A673 (cell line): ENCODE data around the gene SCYGR3. TPM values are rescaled to one million over a fixed set of nuclear protein-coding genes. Genes with fewer than 3 reads are reported as not detected.

Experiments
- BruUV-seq: library from RNA; stranded (reverse); fragments of 400-500 nt; replicated peaks from 2 replicates; lab custom pipeline; 2021; lab: Mats Ljungman, UMichigan
- CTCF ChIA-PET: fragments of 300-600 bp; sonication (Branson Sonifier 250); formaldehyde crosslinking; loops from one replicate; lab custom pipeline; 2022; ENCODE audit warnings: antibody characterized with exemption; lab: Charles Lee
- POLR2A ChIA-PET: fragments of 300-600 bp; sonication (Branson Sonifier 250); formaldehyde crosslinking; loops from one replicate; lab custom pipeline; 2022; ENCODE audit warnings: antibody characterized with exemption; ENCODE audit not compliant: low non-redundant PET; lab: Charles Lee
- DNase-seq: peaks from one replicate; pipeline ENCODE4 v3.0.0-alpha.2; 2015; ENCODE audit warnings: low spot score
- H3K27ac ChIP-seq: fragments of 200-600 bp; sonication (generic); 2 replicates; pipeline ENCODE4 v1.5.1; 2016; ENCODE audit warnings: mixed run types, low read depth, mild to moderate bottlenecking, mixed read lengths, antibody characterized with exemption, low read length; ENCODE audit not compliant: poor library complexity, severe bottlenecking
- H3K27me3 ChIP-seq: fragments of 200-600 bp; sonication (generic); replicated peaks from 2 replicates; pipeline ENCODE4 v1.6.1; 2017; ENCODE audit warnings: mixed run types, low read depth, mild to moderate bottlenecking, mixed read lengths, antibody characterized with exemption, low read length; ENCODE audit not compliant: insufficient read depth, poor library complexity
- H3K36me3 ChIP-seq: fragments of 200-600 bp; sonication (generic); 2 replicates; pipeline ENCODE4 v1.6.1; 2016; ENCODE audit warnings: mixed run types, mild to moderate bottlenecking, mixed read lengths, antibody characterized with exemption, low read length; ENCODE audit not compliant: insufficient read depth, poor library complexity, severe bottlenecking
- H3K4me1 ChIP-seq: fragments of 200-600 bp; sonication (generic); 2 replicates; pipeline ENCODE4 v1.6.1; 2017; ENCODE audit warnings: mixed run types, mild to moderate bottlenecking, mixed read lengths, antibody characterized with exemption, low read length; ENCODE audit not compliant: insufficient read depth, poor library complexity, severe bottlenecking
- H3K4me3 ChIP-seq: fragments of 200-600 bp; sonication (generic); 2 replicates; pipeline ENCODE4 v1.5.1; 2016; ENCODE audit warnings: low read depth, mixed run types, mild to moderate bottlenecking, mixed read lengths, low read length; ENCODE audit not compliant: poor library complexity, severe bottlenecking
- H3K9me3 ChIP-seq: fragments of 200-600 bp; sonication (generic); 2 replicates; pipeline ENCODE4 v1.6.1; 2016; ENCODE audit warnings: mixed run types, low read depth, mild to moderate bottlenecking, mixed read lengths, antibody characterized with exemption, low read length; ENCODE audit not compliant: poor library complexity, severe bottlenecking
- EZH2 ChIP-seq: fragments of 200-600 bp; sonication (generic); IDR thresholded peaks from 2 replicates; pipeline ENCODE4 v1.6.1; 2017; ENCODE audit warnings: borderline replicate concordance, low read depth, mild to moderate bottlenecking, mixed read lengths, antibody characterized with exemption, low read length; ENCODE audit not compliant: poor library complexity, severe bottlenecking
- intact Hi-C: fragments of 100-400 bp; cut with micrococcal nuclease; formaldehyde crosslinking; loops from one replicate; pipeline ENCODE4 v1.10.0; 2022; ENCODE audit not compliant: unreplicated experiment
- total RNA-seq: library from RNA; stranded (reverse); gene quantifications from 2 replicates; pipeline ENCODE4 v1.2.3, GENCODE V29; 2021
- TF ChIP-seq, protein P1 (sequence below): fragments of 300-800, 200-600 bp; sonication (generic); conservative IDR thresholded peaks from 2 replicates; pipeline ENCODE4 v1.5.1; 2017; ENCODE audit warnings: low read depth, mild to moderate bottlenecking, antibody characterized with exemption, low read length, moderate library complexity, mixed read lengths

Gene SCYGR3
- total RNA-seq, 1 experiment from 2014 or later, result not detected

DNA sequence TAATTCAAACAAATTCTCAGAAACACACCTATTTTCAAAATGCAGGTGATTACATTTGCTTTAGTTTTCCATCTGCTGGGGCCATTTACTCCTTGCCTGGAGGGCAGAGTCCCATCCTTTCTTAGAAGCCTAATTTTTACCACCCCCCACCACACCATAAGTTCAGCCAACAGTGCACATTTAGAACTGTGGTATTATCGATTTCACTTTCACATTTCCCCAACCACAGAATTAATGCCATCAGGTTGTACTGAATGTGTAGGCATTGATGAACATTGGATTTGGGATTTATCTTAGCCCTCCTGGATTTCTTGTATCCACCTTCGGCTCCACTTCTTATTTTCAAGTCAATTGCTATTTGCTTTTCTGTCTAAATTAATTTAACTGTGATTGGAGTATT is 4.5 kb downstream of the SCYGR3 start:
- ChIA-PET POLR2A (no interaction called here), CTCF (no interaction called here)
- BruUV-seq, result no TSS peak
- Histone ChIP-seq H3K36me3 (no peaks in the 10 kb centered on the region), H3K27me3 (no peaks in the 10 kb centered on the region), H3K27ac (no peak overlapping the region), H3K4me1 (no peaks in the 10 kb centered on the region), H3K9me3 (no peaks in the 10 kb centered on the region), H3K4me3 (no peak overlapping the region)
- intact Hi-C loops, result no loop called here
- TF ChIP-seq, protein P1, sequence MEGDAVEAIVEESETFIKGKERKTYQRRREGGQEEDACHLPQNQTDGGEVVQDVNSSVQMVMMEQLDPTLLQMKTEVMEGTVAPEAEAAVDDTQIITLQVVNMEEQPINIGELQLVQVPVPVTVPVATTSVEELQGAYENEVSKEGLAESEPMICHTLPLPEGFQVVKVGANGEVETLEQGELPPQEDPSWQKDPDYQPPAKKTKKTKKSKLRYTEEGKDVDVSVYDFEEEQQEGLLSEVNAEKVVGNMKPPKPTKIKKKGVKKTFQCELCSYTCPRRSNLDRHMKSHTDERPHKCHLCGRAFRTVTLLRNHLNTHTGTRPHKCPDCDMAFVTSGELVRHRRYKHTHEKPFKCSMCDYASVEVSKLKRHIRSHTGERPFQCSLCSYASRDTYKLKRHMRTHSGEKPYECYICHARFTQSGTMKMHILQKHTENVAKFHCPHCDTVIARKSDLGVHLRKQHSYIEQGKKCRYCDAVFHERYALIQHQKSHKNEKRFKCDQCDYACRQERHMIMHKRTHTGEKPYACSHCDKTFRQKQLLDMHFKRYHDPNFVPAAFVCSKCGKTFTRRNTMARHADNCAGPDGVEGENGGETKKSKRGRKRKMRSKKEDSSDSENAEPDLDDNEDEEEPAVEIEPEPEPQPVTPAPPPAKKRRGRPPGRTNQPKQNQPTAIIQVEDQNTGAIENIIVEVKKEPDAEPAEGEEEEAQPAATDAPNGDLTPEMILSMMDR, result no peak
- no peak for TF ChIP-seq EZH2
- no peak for DNase-seq

DNA sequence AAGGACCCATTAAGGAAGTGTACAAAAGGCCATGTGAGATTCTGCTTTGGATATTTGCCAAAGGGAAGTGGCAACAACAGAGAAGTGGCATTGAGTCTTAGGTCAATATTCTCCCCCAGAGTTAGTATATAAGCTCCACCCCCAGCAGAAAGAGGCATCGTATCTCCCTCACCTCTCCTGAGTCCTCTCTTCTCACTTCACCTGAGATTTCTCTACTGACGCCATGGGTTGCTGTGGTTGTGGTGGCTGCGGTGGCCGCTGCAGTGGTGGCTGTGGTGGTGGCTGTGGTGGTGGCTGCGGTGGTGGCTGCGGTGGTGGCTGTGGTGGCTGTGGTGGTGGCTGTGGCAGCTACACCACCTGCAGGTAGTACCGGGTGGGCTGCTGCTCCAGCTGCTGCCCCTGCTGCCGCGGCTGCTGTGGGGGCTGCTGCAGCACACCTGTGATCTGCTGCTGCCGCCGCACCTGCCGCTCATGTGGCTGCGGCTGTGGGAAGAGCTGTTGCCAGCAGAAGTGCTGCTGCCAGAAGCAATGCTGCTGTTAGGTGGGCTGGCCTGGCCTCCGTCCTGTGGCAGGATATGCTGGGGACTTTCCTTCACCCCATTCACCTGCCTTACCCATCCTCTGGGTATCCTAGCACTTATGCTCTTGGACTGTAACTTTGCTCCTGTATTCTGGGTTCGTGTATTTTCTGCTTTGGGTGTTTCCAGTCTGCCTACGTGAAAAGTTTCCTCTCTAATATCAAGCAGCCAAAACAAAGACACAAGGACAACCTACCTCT is 5.9 kb downstream of the SCYGR3 start:
- Histone ChIP-seq H3K9me3 (no peaks in the 10 kb centered on the region), H3K36me3 (no peaks in the 10 kb centered on the region), H3K27me3 (no peaks in the 10 kb centered on the region), H3K4me3 (no peak overlapping the region), H3K27ac (no peak overlapping the region), H3K4me1 (no peaks in the 10 kb centered on the region)
- TF ChIP-seq, protein P1, result no peak
- no peak for TF ChIP-seq EZH2
- ChIA-PET CTCF (interaction anchor here (0.6 kb wide), 2 partner anchors 10 to 37 kb away, joined by 3 to 8 read pairs; no protein-coding TSS in a partner anchor), POLR2A (no interaction called here)
- DNase-seq, result no peak
- no TSS peak for BruUV-seq
- intact Hi-C loops, result no loop called here

DNA sequence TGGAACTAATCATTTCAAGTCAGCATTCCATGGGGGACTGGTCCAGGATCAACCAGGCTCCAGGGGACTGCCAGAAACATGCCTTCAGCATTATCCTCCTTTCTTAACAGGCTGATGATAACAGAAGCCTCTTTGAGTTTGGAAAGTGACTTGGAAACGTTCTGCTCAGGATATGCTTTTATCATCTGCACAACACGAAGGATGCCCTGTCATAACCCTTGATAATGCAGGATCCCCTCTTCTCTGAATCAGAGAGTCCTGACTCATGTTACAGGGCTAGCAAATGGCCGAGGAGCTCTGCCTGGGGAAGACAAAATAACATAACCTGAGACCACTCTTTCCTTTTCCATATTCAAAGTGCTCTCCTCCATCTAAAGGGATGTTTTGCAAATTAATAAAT is 6.7 kb downstream of the SCYGR3 start:
- CTCF ChIA-PET, result interaction anchor here (0.6 kb wide), 1 partner anchor 38 kb away, joined by 8 read pairs; no protein-coding TSS in a partner anchor
- no TSS peak for BruUV-seq

More for the DNA sequence above, 6.7 kb downstream of the SCYGR3 start:
- no peak overlapping the region for H3K4me3 ChIP-seq
- TF ChIP-seq, protein P1, result no peak
- TF ChIP-seq EZH2, result no peak
- DNase-seq, result no peak
- POLR2A ChIA-PET, result no interaction called here
- H3K36me3 ChIP-seq, result no peaks in the 10 kb centered on the region
- H3K27ac ChIP-seq, result no peak overlapping the region
- intact Hi-C loops, result no loop called here
- no peaks in the 10 kb centered on the region for H3K9me3 ChIP-seq
- H3K27me3 ChIP-seq, result no peaks in the 10 kb centered on the region
- no peaks in the 10 kb centered on the region for H3K4me1 ChIP-seq
